Testis (tissue), 3 donors: ENCODE data around the gene GSDME. TPM values are rescaled to one million over a fixed set of nuclear protein-coding genes. Genes with fewer than 3 reads are reported as not detected.

ENCODE experiments used
- DNase-seq: peaks from one replicate; pipeline ENCODE4 v3.0.0-alpha.2; 2019
- H3K27ac ChIP-seq, 2 donors: fragments of 200-600 bp; sonication (generic); one replicate each; pipeline ENCODE4 v1.5.1; 2019
- H3K27me3 ChIP-seq: fragments of 200-600 bp; sonication (generic); one replicate; pipeline ENCODE4 v1.5.1; 2019
- H3K36me3 ChIP-seq: fragments of 200-600 bp; sonication (generic); one replicate; pipeline ENCODE4 v1.5.1; 2017; ENCODE audit warnings: low read depth; ENCODE audit errors: missing control alignments
- H3K4me1 ChIP-seq: fragments of 200-600 bp; sonication (generic); one replicate; pipeline ENCODE4 v1.5.1; 2019
- H3K4me3 ChIP-seq, 2 donors: fragments of 200-600 bp; sonication (generic); one replicate each; pipeline ENCODE4 v1.5.1; 2017 to 2019
- H3K9me3 ChIP-seq: fragments of 200-600 bp; sonication (generic); one replicate; pipeline ENCODE4 v1.5.1; 2017
- POLR2A ChIP-seq: fragments of 450-650 bp; IDR thresholded peaks from one replicate; pipeline ENCODE4 v1.6.1; 2017; ENCODE audit warnings: antibody characterized with exemption, mild to moderate bottlenecking, moderate library complexity
- WGBS, 2 donors: methylation state at CpG; one replicate each; pipeline ENCODE4 v1.1.5; 2018; 5-methylcytosine and 5-hydroxymethylcytosine counted together
- intact Hi-C: fragments of 100-400 bp; cut with DNase I; formaldehyde crosslinking; loops from one replicate; pipeline ENCODE4 v1.15.1; 2023; ENCODE audit warnings: low total_unique reads
- polyA plus RNA-seq: library from polyadenylated mRNA; stranded (reverse); fragments of 350-450 nt; fragmentation: Illumina TruSeq; extraction: RNeasy Lipid Tissue Mini Kit (QIAGEN cat#74804); gene quantifications from one replicate; pipeline ENCODE4 v1.2.3, GENCODE V29; 2014; ENCODE audit warnings: low read depth, low replicate concordance; ENCODE audit not compliant: insufficient read depth
- total RNA-seq, 2 donors: library from RNA; depleted of rRNA; stranded (reverse); fragments of >200 nt; gene quantifications; one replicate each; pipeline ENCODE4 v1.2.3, GENCODE V29; 2016
- TF ChIP-seq, protein P1 (sequence below), 3 experiments: fragments of 450-650 bp in 2 of 3; fragments of 200-600 bp in 1 of 3; sonication (generic) in 1 of 3; IDR thresholded peaks; one replicate each; pipeline ENCODE4 v1.5.1; 2016 to 2019; ENCODE audit warnings: antibody characterized with exemption in 3 of 3, mild to moderate bottlenecking in 2 of 3, moderate library complexity in 1 of 3

GSDME gene
- total and polyA plus RNA-seq, 3 donors from 2014 or later = 31.8 to 59.4 (median 55.0) TPM

DNA sequence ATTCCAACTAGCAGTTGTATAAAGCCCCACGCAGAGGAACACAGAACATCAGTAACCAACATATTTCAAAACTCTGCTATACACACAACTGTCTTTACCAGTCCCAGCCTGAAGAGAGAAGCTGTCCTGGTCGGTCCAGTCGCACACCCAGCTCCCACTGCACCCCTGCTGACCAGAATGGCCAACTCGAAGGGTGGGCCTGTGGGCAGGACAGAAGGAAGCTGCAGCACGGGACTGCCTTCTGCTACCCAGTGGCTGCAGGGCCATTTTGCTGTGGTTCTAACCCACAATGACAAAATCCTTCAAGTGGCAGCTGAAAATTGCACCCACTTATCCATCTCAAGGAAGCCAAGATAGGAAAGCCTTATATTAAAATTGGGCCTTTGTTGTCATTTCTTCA, 48.2 kb downstream of the GSDME start:
- no peak for DNase-seq
- no peaks in the 10 kb centered on the region for H3K36me3 ChIP-seq
- no peaks in the 10 kb centered on the region for H3K9me3 ChIP-seq
- no peaks in the 10 kb centered on the region for H3K27me3 ChIP-seq
- intact Hi-C loops = no loop called here
- H3K27ac ChIP-seq = no peak overlapping the region
- 92 to 97% methylated on average over 3 to 5 of the region's 5 CpGs for WGBS, 2 donors
- no peak for TF ChIP-seq POLR2A
- TF ChIP-seq, protein P1, sequence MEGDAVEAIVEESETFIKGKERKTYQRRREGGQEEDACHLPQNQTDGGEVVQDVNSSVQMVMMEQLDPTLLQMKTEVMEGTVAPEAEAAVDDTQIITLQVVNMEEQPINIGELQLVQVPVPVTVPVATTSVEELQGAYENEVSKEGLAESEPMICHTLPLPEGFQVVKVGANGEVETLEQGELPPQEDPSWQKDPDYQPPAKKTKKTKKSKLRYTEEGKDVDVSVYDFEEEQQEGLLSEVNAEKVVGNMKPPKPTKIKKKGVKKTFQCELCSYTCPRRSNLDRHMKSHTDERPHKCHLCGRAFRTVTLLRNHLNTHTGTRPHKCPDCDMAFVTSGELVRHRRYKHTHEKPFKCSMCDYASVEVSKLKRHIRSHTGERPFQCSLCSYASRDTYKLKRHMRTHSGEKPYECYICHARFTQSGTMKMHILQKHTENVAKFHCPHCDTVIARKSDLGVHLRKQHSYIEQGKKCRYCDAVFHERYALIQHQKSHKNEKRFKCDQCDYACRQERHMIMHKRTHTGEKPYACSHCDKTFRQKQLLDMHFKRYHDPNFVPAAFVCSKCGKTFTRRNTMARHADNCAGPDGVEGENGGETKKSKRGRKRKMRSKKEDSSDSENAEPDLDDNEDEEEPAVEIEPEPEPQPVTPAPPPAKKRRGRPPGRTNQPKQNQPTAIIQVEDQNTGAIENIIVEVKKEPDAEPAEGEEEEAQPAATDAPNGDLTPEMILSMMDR (IDR thresholded peaks at IDR 0.05) = no peak
- no peaks in the 10 kb centered on the region for H3K4me1 ChIP-seq
- H3K4me3 ChIP-seq = no peak overlapping the region

DNA sequence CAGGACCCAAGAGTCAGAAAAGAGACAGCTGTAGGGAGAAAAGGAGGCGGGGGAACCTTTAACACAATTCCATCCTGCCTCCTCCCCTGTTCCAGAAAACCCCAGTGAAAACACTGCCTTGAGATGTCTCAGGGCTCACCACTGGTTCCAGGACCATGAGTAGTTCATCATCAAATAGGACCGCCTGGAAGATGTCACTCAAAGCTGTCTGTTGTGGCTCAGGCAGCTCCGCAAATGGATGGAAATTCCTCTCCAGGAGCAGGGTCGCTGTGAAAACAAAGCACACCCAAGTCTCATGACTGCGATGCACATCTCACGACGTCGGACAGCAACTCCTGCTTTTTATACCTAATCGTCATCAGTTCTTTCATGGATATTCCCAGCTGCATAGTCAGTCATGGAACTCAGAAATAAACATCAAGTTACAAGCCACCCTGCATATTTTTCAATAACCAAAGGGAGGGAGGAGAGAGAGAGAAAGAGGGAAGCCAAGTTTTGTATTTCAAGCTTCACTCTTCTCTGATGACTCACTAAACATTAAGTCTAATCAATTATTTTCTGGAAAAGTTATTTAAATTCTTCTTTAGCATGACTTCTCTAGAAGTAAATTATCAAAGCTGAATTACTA, 49.2 kb downstream of the GSDME start:
- Histone ChIP-seq H3K4me1 (no peaks in the 10 kb centered on the region), H3K27ac (no peak overlapping the region), H3K9me3 (no peaks in the 10 kb centered on the region), H3K4me3 (no peak overlapping the region), H3K36me3 (no peaks in the 10 kb centered on the region), H3K27me3 (no peaks in the 10 kb centered on the region)
- TF ChIP-seq, protein P1 (IDR thresholded peaks at IDR 0.05) = no peak
- no peak for TF ChIP-seq POLR2A
- WGBS, 2 donors = 85 to 87% methylated on average over 9 of the region's 9 CpGs
- no peak for DNase-seq
- intact Hi-C loops = no loop called here

DNA sequence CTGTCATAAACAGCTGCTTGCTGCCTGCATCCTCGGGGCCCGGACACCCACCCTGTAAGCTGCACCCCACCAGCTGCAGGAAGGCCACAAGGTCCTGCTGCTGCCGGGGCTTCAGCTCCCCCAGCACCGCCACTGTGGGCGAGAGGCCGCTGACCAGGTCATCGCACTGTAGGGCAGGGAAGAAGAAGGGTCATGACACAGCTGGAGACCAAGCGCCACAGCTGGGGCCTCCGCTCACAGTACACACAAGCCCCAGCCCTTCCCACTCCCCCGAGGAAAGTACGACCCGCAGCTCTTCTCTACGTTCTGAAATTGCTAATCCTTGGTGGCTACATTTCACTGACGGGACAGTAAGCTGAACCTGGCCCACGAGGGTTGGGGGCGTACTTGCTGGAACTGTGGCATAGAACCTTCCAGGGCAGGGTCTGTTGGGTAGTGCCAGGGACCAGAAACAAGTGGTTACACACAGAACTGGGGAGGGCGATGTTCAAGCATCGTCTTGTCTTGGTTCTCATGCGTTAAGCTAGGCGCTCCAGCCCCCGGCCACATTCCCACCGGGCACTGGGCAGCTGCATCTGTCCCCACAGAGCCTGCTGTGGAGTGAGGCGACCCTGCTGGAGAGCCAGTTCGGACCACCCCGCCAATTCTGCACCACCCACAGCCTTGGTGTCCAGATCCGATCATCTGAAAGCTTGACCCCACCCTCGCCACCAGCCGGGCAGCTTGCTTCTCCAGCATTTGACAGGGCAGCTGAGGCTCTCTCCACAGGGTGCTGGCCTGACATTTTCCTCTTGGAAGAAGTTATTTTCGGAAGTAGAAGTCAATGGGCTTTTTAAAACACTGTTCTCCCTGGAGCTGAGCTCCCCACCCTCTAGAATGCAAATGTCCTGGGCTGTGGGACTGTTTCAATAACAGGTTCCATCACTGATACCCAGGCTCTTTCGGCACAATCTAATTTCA, 50.8 kb downstream of the GSDME start:
- no peaks in the 10 kb centered on the region for H3K36me3 ChIP-seq
- TF ChIP-seq, protein P1 (IDR thresholded peaks at IDR 0.05) = no peak
- no peaks in the 10 kb centered on the region for H3K9me3 ChIP-seq
- WGBS, 2 donors = 80 to 92% methylated on average over 8 to 24 of the region's 30 CpGs
- intact Hi-C loops = no loop called here
- DNase-seq = no peak
- peaks cover under 1% of the 10 kb centered on the region for H3K4me1 ChIP-seq
- no peaks in the 10 kb centered on the region for H3K27me3 ChIP-seq
- no peak overlapping the region for H3K4me3 ChIP-seq
- H3K27ac ChIP-seq = no peak overlapping the region

DNA sequence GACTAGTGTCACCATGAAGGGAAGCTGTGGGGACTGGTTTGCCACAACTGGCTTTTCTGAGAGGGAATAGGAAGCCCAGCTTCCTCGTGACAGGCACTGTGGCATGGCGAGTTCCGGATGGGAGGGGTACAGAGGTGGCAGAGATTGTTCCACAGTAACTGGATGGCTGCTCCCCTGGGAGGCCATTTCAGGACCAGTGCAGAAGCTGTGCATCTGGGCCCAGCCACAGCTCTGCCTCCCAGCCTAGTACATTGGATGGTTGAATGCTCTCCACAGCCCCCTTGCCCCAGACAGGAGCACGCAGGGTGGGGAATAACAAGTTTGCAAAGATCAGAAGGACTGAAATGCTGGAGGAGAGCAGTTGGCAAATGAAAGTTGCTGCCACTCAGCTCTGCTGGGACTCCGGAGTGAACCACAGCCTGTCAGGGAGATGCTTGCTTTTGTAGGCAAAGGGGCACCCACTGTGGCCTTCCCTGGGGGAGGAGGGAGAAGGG, 51.8 kb downstream of the GSDME start:
- no peaks in the 10 kb centered on the region for H3K36me3 ChIP-seq
- TF ChIP-seq POLR2A = no peak
- TF ChIP-seq, protein P1 (IDR thresholded peaks at IDR 0.05) = no peak
- H3K9me3 ChIP-seq = no peaks in the 10 kb centered on the region
- 81 to 88% methylated on average over 5 of the region's 5 CpGs for WGBS, 2 donors
- no peaks in the 10 kb centered on the region for H3K27me3 ChIP-seq
- H3K4me3 ChIP-seq = no peak overlapping the region
- no peak for DNase-seq
- intact Hi-C loops = no loop called here
- peaks cover 5% of the 10 kb centered on the region for H3K4me1 ChIP-seq
- no peak overlapping the region for H3K27ac ChIP-seq
